ENCODE data around the gene GRIA3.

The GRIA3 gene

DNA sequence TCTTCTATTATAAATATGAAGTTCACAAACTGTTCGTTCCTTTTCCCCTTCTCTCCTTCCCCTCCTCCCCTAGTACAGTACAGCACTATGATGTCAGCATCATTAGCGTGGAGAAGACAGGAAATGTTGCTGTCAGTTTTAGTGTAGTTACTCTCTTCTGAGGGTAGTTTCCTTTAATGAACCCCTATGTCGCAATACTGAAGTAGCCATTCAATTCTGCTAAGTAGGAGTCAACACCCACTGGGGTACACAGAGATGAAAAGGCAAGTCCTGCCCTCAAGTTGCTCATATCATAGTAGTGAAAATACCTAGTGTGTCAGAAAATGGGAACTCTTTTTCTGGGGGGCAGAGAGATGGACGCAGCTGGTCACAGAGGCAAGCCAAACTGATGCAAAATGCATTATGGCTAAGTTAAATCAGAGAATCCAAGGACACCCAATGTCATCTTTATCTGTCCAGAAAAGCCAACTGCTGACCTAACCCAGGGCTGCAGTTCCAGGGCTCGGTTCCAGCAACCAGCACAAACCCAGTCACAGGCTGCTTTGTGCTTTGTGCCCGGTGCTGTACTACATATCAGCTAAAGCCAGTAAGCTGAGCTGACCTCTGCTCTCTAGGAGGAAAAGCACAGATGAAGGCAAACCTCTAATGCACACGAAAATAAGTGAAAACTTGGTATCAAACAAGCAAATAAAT, 31.5 kb downstream of the GRIA3 start:
- Histone ChIP-seq H3K56ac (ENCODE audit: low read length) (no peak overlapping the region), H4K8ac (ENCODE audit: low read depth, low read length) (no peak overlapping the region), H4K5ac (ENCODE audit: low read length) (no peak overlapping the region), H3K4me1 (ENCODE audit: control insufficient read depth, low read depth, low read length) (no peaks in the 10 kb centered on the region), H3K4me3 (ENCODE audit: low read length) (no peak overlapping the region), H3K27me3 (ENCODE audit: insufficient read depth, low read length, poor library complexity) (no peaks in the 10 kb centered on the region), H3K36me3 (ENCODE audit: control insufficient read depth, insufficient read depth, low read length) (no peaks in the 10 kb centered on the region), H3K9ac (ENCODE audit: low read length) (no peak overlapping the region), H2AK5ac (ENCODE audit: low read length) (no peak overlapping the region), H3K23ac (ENCODE audit: low read length) (no peak overlapping the region), H3K27ac (ENCODE audit: low read depth, low read length) (no peak overlapping the region), H3K4ac (ENCODE audit: low read depth, low read length) (no peak overlapping the region), H3K79me2 (ENCODE audit: control insufficient read depth, insufficient read depth, low read length) (no peaks in the 10 kb centered on the region), H3K4me2 (ENCODE audit: low read length) (no peak overlapping the region), H2BK15ac (replicated peaks; ENCODE audit: low read depth) (no peak overlapping the region), H2BK5ac (ENCODE audit: low read length) (no peak overlapping the region), H3K18ac (ENCODE audit: low read length) (no peak overlapping the region), H3K79me1 (ENCODE audit: low read length) (no peaks in the 10 kb centered on the region), H2BK120ac (ENCODE audit: low read depth, low read length) (no peak overlapping the region)
- no CpG with 5 or more reads among the region's 7 CpGs for WGBS (ENCODE audit: extremely low coverage, insufficient coverage, low lambda C conversion rate)
- DNase-seq = no peak

- Histone ChIP-seq H3K23ac (ENCODE audit: low read length) (no peak overlapping the region), H3K27me3 (ENCODE audit: insufficient read depth, low read length, poor library complexity) (no peaks in the 10 kb centered on the region), H3K4me1 (ENCODE audit: control insufficient read depth, low read depth, low read length) (no peaks in the 10 kb centered on the region), H3K36me3 (ENCODE audit: control insufficient read depth, insufficient read depth, low read length) (no peaks in the 10 kb centered on the region), H2AK5ac (ENCODE audit: low read length) (no peak overlapping the region), H4K5ac (ENCODE audit: low read length) (no peak overlapping the region), H3K27ac (ENCODE audit: low read depth, low read length) (no peak overlapping the region), H2BK5ac (ENCODE audit: low read length) (no peak overlapping the region), H3K56ac (ENCODE audit: low read length) (no peak overlapping the region), H3K79me2 (ENCODE audit: control insufficient read depth, insufficient read depth, low read length) (no peaks in the 10 kb centered on the region), H3K9ac (ENCODE audit: low read length) (no peak overlapping the region), H2BK15ac (replicated peaks; ENCODE audit: low read depth) (no peak overlapping the region), H3K79me1 (ENCODE audit: low read length) (no peaks in the 10 kb centered on the region), H3K18ac (ENCODE audit: low read length) (no peak overlapping the region), H3K4ac (ENCODE audit: low read depth, low read length) (no peak overlapping the region), H3K4me2 (ENCODE audit: low read length) (no peak overlapping the region), H2BK120ac (ENCODE audit: low read depth, low read length) (no peak overlapping the region), H3K4me3 (ENCODE audit: low read length) (no peak overlapping the region), H4K8ac (ENCODE audit: low read depth, low read length) (no peak overlapping the region)
- DNase-seq = no peak
- WGBS (ENCODE audit: extremely low coverage, insufficient coverage, low lambda C conversion rate) = no CpG with 5 or more reads among the region's 2 CpGs
These were observed 33.0 kb downstream of the GRIA3 start for GRCh38 chrX:123217077-123217476.

DNA sequence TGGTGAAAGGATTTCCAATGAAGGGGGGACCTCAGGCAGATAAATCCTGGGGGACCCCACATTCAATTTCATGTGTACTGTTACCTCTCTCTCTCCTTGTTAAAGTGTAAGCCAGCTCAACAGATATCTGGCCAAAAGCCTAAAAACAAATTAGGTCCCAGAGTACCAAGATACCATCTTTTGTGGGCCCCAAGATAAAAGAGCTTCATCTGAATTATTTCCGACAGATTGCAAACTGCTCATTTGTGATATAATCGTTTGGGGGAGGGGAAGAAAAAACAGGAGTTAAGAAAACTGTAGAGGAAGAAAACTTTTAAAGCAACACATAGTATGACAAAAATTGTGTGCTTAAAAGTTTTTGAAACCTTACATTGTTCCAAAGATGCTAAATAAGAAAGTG, 33.6 kb downstream of the GRIA3 start:
- no peaks in the 10 kb centered on the region for H3K79me2 ChIP-seq (ENCODE audit: control insufficient read depth, insufficient read depth, low read length)
- no peak for DNase-seq
- H2BK120ac ChIP-seq (ENCODE audit: low read depth, low read length) = no peak overlapping the region
- H4K8ac ChIP-seq (ENCODE audit: low read depth, low read length) = no peak overlapping the region
- H2AK5ac ChIP-seq (ENCODE audit: low read length) = no peak overlapping the region
- H4K5ac ChIP-seq (ENCODE audit: low read length) = no peak overlapping the region
- H2BK15ac ChIP-seq (replicated peaks; ENCODE audit: low read depth) = no peak overlapping the region
- no peak overlapping the region for H3K27ac ChIP-seq (ENCODE audit: low read depth, low read length)
- no peak overlapping the region for H2BK5ac ChIP-seq (ENCODE audit: low read length)
- H3K9ac ChIP-seq (ENCODE audit: low read length) = no peak overlapping the region
- no peak overlapping the region for H3K56ac ChIP-seq (ENCODE audit: low read length)
- H3K18ac ChIP-seq (ENCODE audit: low read length) = no peak overlapping the region
- H3K36me3 ChIP-seq (ENCODE audit: control insufficient read depth, insufficient read depth, low read length) = no peaks in the 10 kb centered on the region
- H3K4me1 ChIP-seq (ENCODE audit: control insufficient read depth, low read depth, low read length) = no peaks in the 10 kb centered on the region
- H3K23ac ChIP-seq (ENCODE audit: low read length) = no peak overlapping the region
- H3K27me3 ChIP-seq (ENCODE audit: insufficient read depth, low read length, poor library complexity) = no peaks in the 10 kb centered on the region
- H3K4ac ChIP-seq (ENCODE audit: low read depth, low read length) = no peak overlapping the region
- H3K79me1 ChIP-seq (ENCODE audit: low read length) = no peaks in the 10 kb centered on the region
- WGBS (ENCODE audit: extremely low coverage, insufficient coverage, low lambda C conversion rate) = no CpG with 5 or more reads among the region's 2 CpGs
- no peak overlapping the region for H3K4me3 ChIP-seq (ENCODE audit: low read length)
- no peak overlapping the region for H3K4me2 ChIP-seq (ENCODE audit: low read length)

- no peaks in the 10 kb centered on the region for H3K79me2 ChIP-seq (ENCODE audit: control insufficient read depth, insufficient read depth, low read length)
- H3K4me2 ChIP-seq (ENCODE audit: low read length) = no peak overlapping the region
- no peaks in the 10 kb centered on the region for H3K79me1 ChIP-seq (ENCODE audit: low read length)
- no peak for DNase-seq
- H3K36me3 ChIP-seq (ENCODE audit: control insufficient read depth, insufficient read depth, low read length) = no peaks in the 10 kb centered on the region
- no peak overlapping the region for H3K4me3 ChIP-seq (ENCODE audit: low read length)
- H3K9ac ChIP-seq (ENCODE audit: low read length) = no peak overlapping the region
- no peak overlapping the region for H3K27ac ChIP-seq (ENCODE audit: low read depth, low read length)
- H2BK120ac ChIP-seq (ENCODE audit: low read depth, low read length) = no peak overlapping the region
- H3K4ac ChIP-seq (ENCODE audit: low read depth, low read length) = no peak overlapping the region
- no peak overlapping the region for H4K8ac ChIP-seq (ENCODE audit: low read depth, low read length)
- no peak overlapping the region for H2BK15ac ChIP-seq (replicated peaks; ENCODE audit: low read depth)
- no peak overlapping the region for H3K56ac ChIP-seq (ENCODE audit: low read length)
- no peak overlapping the region for H4K5ac ChIP-seq (ENCODE audit: low read length)
- no peak overlapping the region for H3K23ac ChIP-seq (ENCODE audit: low read length)
- no peak overlapping the region for H3K18ac ChIP-seq (ENCODE audit: low read length)
- WGBS (ENCODE audit: extremely low coverage, insufficient coverage, low lambda C conversion rate) = no CpG with 5 or more reads among the region's 3 CpGs
- no peak overlapping the region for H2AK5ac ChIP-seq (ENCODE audit: low read length)
- no peak overlapping the region for H2BK5ac ChIP-seq (ENCODE audit: low read length)
- no peaks in the 10 kb centered on the region for H3K4me1 ChIP-seq (ENCODE audit: control insufficient read depth, low read depth, low read length)
- H3K27me3 ChIP-seq (ENCODE audit: insufficient read depth, low read length, poor library complexity) = no peaks in the 10 kb centered on the region
These were observed 35.8 kb downstream of the GRIA3 start for GRCh38 chrX:123219916-123220315.

GRCh38 chrX:123222920-123223319, 38.8 kb downstream of the GRIA3 start:
- no peak overlapping the region for H3K4me2 ChIP-seq (ENCODE audit: low read length)
- H3K4ac ChIP-seq (ENCODE audit: low read depth, low read length) = no peak overlapping the region

DNA sequence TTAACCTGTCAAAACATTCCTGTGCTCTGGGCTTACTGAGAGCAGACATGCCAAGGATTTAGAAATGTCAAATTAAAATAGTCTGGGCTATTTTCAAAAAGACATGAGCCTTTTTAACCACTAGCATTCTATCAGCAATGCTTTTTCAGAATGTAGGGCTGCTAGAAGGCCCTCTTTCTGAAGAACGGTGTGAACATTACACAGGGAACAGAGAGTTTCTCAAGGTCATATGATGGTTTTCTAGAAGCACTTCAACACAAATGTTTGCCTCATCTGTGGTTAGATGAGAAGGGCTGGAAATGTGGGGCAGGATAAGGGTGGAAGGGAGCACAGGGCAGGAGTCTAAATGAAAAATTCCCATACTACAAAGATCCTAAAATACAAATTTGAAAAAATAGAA, 39.3 kb downstream of the GRIA3 start:
- H3K4me3 ChIP-seq (ENCODE audit: low read length) = no peak overlapping the region
- H3K79me1 ChIP-seq (ENCODE audit: low read length) = no peaks in the 10 kb centered on the region
- DNase-seq = no peak
- H3K18ac ChIP-seq (ENCODE audit: low read length) = no peak overlapping the region
- H3K27ac ChIP-seq (ENCODE audit: low read depth, low read length) = no peak overlapping the region
- H3K56ac ChIP-seq (ENCODE audit: low read length) = no peak overlapping the region
- no peak overlapping the region for H3K23ac ChIP-seq (ENCODE audit: low read length)
- no peaks in the 10 kb centered on the region for H3K4me1 ChIP-seq (ENCODE audit: control insufficient read depth, low read depth, low read length)
- no peaks in the 10 kb centered on the region for H3K36me3 ChIP-seq (ENCODE audit: control insufficient read depth, insufficient read depth, low read length)
- no peak overlapping the region for H3K4ac ChIP-seq (ENCODE audit: low read depth, low read length)
- H3K27me3 ChIP-seq (ENCODE audit: insufficient read depth, low read length, poor library complexity) = no peaks in the 10 kb centered on the region
- H3K9ac ChIP-seq (ENCODE audit: low read length) = no peak overlapping the region
- WGBS (ENCODE audit: extremely low coverage, insufficient coverage, low lambda C conversion rate) = no CpG with 5 or more reads among the region's 1 CpG
- H2AK5ac ChIP-seq (ENCODE audit: low read length) = no peak overlapping the region
- no peak overlapping the region for H4K8ac ChIP-seq (ENCODE audit: low read depth, low read length)
- H2BK5ac ChIP-seq (ENCODE audit: low read length) = no peak overlapping the region
- no peaks in the 10 kb centered on the region for H3K79me2 ChIP-seq (ENCODE audit: control insufficient read depth, insufficient read depth, low read length)
- H2BK15ac ChIP-seq (replicated peaks; ENCODE audit: low read depth) = no peak overlapping the region
- H2BK120ac ChIP-seq (ENCODE audit: low read depth, low read length) = no peak overlapping the region
- no peak overlapping the region for H3K4me2 ChIP-seq (ENCODE audit: low read length)
- H4K5ac ChIP-seq (ENCODE audit: low read length) = no peak overlapping the region

More at GRCh38 chrX:123222920-123223319, 38.8 kb downstream of the GRIA3 start:
- no peak overlapping the region for H3K23ac ChIP-seq (ENCODE audit: low read length)
- H4K8ac ChIP-seq (ENCODE audit: low read depth, low read length) = no peak overlapping the region
- H3K36me3 ChIP-seq (ENCODE audit: control insufficient read depth, insufficient read depth, low read length) = no peaks in the 10 kb centered on the region
- H3K9ac ChIP-seq (ENCODE audit: low read length) = no peak overlapping the region
- no peaks in the 10 kb centered on the region for H3K4me1 ChIP-seq (ENCODE audit: control insufficient read depth, low read depth, low read length)
- H3K79me1 ChIP-seq (ENCODE audit: low read length) = no peaks in the 10 kb centered on the region
- no peak overlapping the region for H4K5ac ChIP-seq (ENCODE audit: low read length)
- H3K18ac ChIP-seq (ENCODE audit: low read length) = no peak overlapping the region
- H2BK15ac ChIP-seq (replicated peaks; ENCODE audit: low read depth) = no peak overlapping the region
- no peak overlapping the region for H2BK5ac ChIP-seq (ENCODE audit: low read length)
- H2BK120ac ChIP-seq (ENCODE audit: low read depth, low read length) = no peak overlapping the region
- no CpG with 5 or more reads among the region's 5 CpGs for WGBS (ENCODE audit: extremely low coverage, insufficient coverage, low lambda C conversion rate)
- no peak overlapping the region for H3K56ac ChIP-seq (ENCODE audit: low read length)
- H2AK5ac ChIP-seq (ENCODE audit: low read length) = no peak overlapping the region
- H3K4me3 ChIP-seq (ENCODE audit: low read length) = no peak overlapping the region
- no peak overlapping the region for H3K27ac ChIP-seq (ENCODE audit: low read depth, low read length)
- H3K27me3 ChIP-seq (ENCODE audit: insufficient read depth, low read length, poor library complexity) = no peaks in the 10 kb centered on the region
- DNase-seq = no peak
- no peaks in the 10 kb centered on the region for H3K79me2 ChIP-seq (ENCODE audit: control insufficient read depth, insufficient read depth, low read length)

Data from mesendoderm (in vitro differentiated cells).